ENCODE results near the gene SPTB.

DNA sequence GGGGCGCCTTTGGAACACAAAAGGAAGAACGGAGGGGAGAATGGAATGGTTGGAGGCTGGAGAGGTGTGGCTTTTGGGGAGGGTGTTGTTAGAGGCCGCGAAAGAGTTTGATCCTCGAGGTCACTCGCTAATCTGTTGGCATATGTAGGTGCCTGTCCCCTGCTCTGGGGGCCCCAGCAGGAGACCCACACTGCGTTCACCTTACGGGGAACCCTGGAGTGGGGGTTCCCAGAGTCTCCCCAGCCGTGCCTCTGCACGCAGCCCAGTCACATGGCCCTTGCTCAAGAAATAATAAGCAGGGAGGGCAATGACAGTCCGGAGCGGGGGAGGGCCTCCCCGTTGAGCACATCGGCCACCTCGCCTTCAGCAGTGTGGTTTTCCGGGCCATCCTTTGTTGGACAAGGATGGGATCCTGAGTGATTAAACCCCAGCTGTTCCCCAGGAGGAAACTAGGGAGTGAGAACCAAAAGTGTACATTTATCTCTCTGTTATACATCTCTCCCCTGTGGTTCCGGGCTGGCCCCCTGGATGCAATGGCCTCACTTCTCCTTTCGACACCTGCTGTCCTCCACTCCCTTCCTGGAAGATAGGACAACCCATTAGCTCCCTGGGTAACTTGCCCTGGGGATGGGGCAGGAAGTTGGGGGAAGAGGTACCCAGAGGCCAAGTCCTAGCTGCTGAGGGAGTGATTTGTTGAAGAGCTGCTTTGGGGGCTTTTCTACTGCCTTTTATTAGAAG, 174.2 kb downstream of the SPTB start:
- no peak for TF ChIP-seq EP300 (IDR thresholded peaks at IDR 0.05)
- TF ChIP-seq, protein P1, sequence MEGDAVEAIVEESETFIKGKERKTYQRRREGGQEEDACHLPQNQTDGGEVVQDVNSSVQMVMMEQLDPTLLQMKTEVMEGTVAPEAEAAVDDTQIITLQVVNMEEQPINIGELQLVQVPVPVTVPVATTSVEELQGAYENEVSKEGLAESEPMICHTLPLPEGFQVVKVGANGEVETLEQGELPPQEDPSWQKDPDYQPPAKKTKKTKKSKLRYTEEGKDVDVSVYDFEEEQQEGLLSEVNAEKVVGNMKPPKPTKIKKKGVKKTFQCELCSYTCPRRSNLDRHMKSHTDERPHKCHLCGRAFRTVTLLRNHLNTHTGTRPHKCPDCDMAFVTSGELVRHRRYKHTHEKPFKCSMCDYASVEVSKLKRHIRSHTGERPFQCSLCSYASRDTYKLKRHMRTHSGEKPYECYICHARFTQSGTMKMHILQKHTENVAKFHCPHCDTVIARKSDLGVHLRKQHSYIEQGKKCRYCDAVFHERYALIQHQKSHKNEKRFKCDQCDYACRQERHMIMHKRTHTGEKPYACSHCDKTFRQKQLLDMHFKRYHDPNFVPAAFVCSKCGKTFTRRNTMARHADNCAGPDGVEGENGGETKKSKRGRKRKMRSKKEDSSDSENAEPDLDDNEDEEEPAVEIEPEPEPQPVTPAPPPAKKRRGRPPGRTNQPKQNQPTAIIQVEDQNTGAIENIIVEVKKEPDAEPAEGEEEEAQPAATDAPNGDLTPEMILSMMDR (IDR thresholded peaks at IDR 0.05), result no peak
- TF ChIP-seq POLR2A (IDR thresholded peaks at IDR 0.05), result no peak
